CD14-positive monocyte (primary cell): ENCODE results near the gene STXBP2. TPM values are rescaled to one million over a fixed set of nuclear protein-coding genes. Genes with fewer than 3 reads are reported as not detected.

Experiments used
- DNase-seq, 3 donors: peaks; one replicate each; pipeline ENCODE4 v3.0.0-alpha.2; 2011 to 2022
- H2AFZ ChIP-seq: 2 replicates; pipeline ENCODE4 v1.6.0; 2012; ENCODE audit warnings: mild to moderate bottlenecking, low read depth, low read length, inconsistent platforms; ENCODE audit not compliant: insufficient read depth, poor library complexity, severe bottlenecking
- H3K27ac ChIP-seq, 2 donors: 1 replicate in 1 of 2; 2 replicates in 1 of 2; pipeline ENCODE4 v1.5.1; 2012 to 2013; ENCODE audit warnings: low read length in 2 of 2, control low read depth in 1 of 2, inconsistent platforms in 1 of 2, low read depth in 1 of 2, mild to moderate bottlenecking in 1 of 2
- H3K27me3 ChIP-seq, 2 donors: one replicate each; pipeline versions ENCODE4 v1.6.0 to v1.6.1; 2011 to 2013; ENCODE audit warnings: low read length in 2 of 2; ENCODE audit not compliant: control insufficient read depth in 2 of 2, insufficient read depth in 2 of 2
- H3K36me3 ChIP-seq, 2 donors: replicated peaks in 1 of 2; 1 replicate in 1 of 2; 2 replicates in 1 of 2; pipeline versions ENCODE4 v1.5.1 to v1.6.1; 2012 to 2013; ENCODE audit warnings: low read length in 2 of 2, control low read depth in 1 of 2, inconsistent platforms in 1 of 2, mild to moderate bottlenecking in 1 of 2; ENCODE audit not compliant: insufficient read depth in 2 of 2, control insufficient read depth in 1 of 2
- H3K4me1 ChIP-seq, 2 donors: 1 replicate in 1 of 2; 2 replicates in 1 of 2; pipeline versions ENCODE4 v1.5.1 to v1.6.1; 2012 to 2013; ENCODE audit warnings: low read length in 2 of 2, control low read depth in 1 of 2, inconsistent platforms in 1 of 2, mild to moderate bottlenecking in 1 of 2, moderate library complexity in 1 of 2; ENCODE audit not compliant: insufficient read depth in 2 of 2, control insufficient read depth in 1 of 2
- H3K4me2 ChIP-seq: replicated peaks from 2 replicates; pipeline ENCODE3; 2012; ENCODE audit warnings: low read length, moderate library complexity, mild to moderate bottlenecking; ENCODE audit not compliant: poor library complexity, severe bottlenecking; ENCODE audit errors: extremely low read depth
- H3K4me3 ChIP-seq, 3 experiments: fragments of 200-600 bp in 1 of 3; sonication (generic) in 1 of 3; replicated peaks in 1 of 3; 1 replicate in 2 of 3; 2 replicates in 1 of 3; pipeline ENCODE4 v1.5.1; 2011 to 2013; ENCODE audit warnings: low read length in 3 of 3, mild to moderate bottlenecking in 3 of 3, control low read depth in 2 of 3, low read depth in 2 of 3, inconsistent platforms in 1 of 3, moderate library complexity in 1 of 3
- H3K79me2 ChIP-seq: 2 replicates; pipeline ENCODE4 v1.6.0; 2012; ENCODE audit warnings: mild to moderate bottlenecking, control low read depth, inconsistent platforms, low read length, moderate library complexity; ENCODE audit not compliant: insufficient read depth
- H3K9ac ChIP-seq: 2 replicates; pipeline ENCODE4 v1.6.0; 2017; ENCODE audit warnings: low read length, mild to moderate bottlenecking; ENCODE audit not compliant: insufficient read depth, poor library complexity, severe bottlenecking
- H3K9me3 ChIP-seq, 2 donors: replicated peaks in 1 of 2; 1 replicate in 1 of 2; 2 replicates in 1 of 2; pipeline versions ENCODE4 v1.5.1 to v1.6.1; 2012 to 2013; ENCODE audit warnings: low read length in 2 of 2, control low read depth in 1 of 2; ENCODE audit not compliant: control insufficient read depth in 1 of 2, insufficient read depth in 1 of 2
- H4K20me1 ChIP-seq: 2 replicates; pipeline ENCODE4 v1.6.0; 2012; ENCODE audit warnings: mild to moderate bottlenecking, low read length, control low read depth, moderate library complexity; ENCODE audit not compliant: insufficient read depth
- H3K27ac Mint-ChIP-seq, 7 donors: one replicate each; pipeline ENCODE4 v1.8.0; 2020; ENCODE audit warnings: mild to moderate bottlenecking in 7 of 7, mixed read lengths in 7 of 7, moderate library complexity in 6 of 7, inconsistent platforms in 2 of 7
- H3K27me3 Mint-ChIP-seq, 3 donors: one replicate each; pipeline ENCODE4 v1.8.0; 2021 to 2022; ENCODE audit warnings: low read depth in 3 of 3, mild to moderate bottlenecking in 3 of 3, mixed read lengths in 3 of 3, moderate library complexity in 3 of 3, inconsistent platforms in 1 of 3
- H3K36me3 Mint-ChIP-seq, 2 donors: one replicate each; pipeline ENCODE4 v1.8.0; 2020; ENCODE audit warnings: mixed read lengths in 2 of 2, inconsistent platforms in 1 of 2, mild to moderate bottlenecking in 1 of 2
- H3K4me1 Mint-ChIP-seq: one replicate; pipeline ENCODE4 v1.8.0; 2020; ENCODE audit warnings: mild to moderate bottlenecking, mixed read lengths
- H3K4me3 Mint-ChIP-seq, 2 donors: one replicate each; pipeline ENCODE4 v1.8.0; 2020; ENCODE audit warnings: mild to moderate bottlenecking in 2 of 2, mixed read lengths in 2 of 2, moderate library complexity in 1 of 2
- H3K9me3 Mint-ChIP-seq, 7 donors: one replicate each; pipeline ENCODE4 v1.8.0; 2020 to 2022; ENCODE audit warnings: mixed read lengths in 7 of 7, mild to moderate bottlenecking in 6 of 7, moderate library complexity in 6 of 7, inconsistent platforms in 2 of 7
- WGBS: methylation state at CpG from one replicate; pipeline ENCODE4 v1.1.5; 2013; ENCODE audit warnings: missing lambda C conversion rate; ENCODE audit not compliant: insufficient coverage; 5-methylcytosine and 5-hydroxymethylcytosine counted together
- intact Hi-C, 2 donors: fragments of 100-400 bp; cut with micrococcal nuclease; formaldehyde crosslinking; loops; one replicate each; pipeline versions ENCODE4 v1.15.0 to v1.15.1; 2023
- polyA plus RNA-seq, 3 donors: library from polyadenylated mRNA; depleted of rRNA in 1 of 3; unstranded in 2 of 3; stranded (reverse) in 1 of 3; fragments of 300-500 nt in 2 of 3; fragments of >200 nt in 1 of 3; fragmentation: Illumina TruSeq in 2 of 3; gene quantifications; 1 replicate in 2 of 3; 2 replicates in 1 of 3; pipeline ENCODE4 v1.2.3, GENCODE V29; 2012 to 2021
- TF ChIP-seq, protein P1 (sequence below): fragments of 200-600 bp; IDR thresholded peaks from one replicate; pipeline ENCODE4 v1.8.0; 2022; ENCODE audit warnings: antibody characterized with exemption, mild to moderate bottlenecking

STXBP2 gene
- polyA plus RNA-seq, 3 donors = 249 to 846 (median 327) TPM

DNA sequence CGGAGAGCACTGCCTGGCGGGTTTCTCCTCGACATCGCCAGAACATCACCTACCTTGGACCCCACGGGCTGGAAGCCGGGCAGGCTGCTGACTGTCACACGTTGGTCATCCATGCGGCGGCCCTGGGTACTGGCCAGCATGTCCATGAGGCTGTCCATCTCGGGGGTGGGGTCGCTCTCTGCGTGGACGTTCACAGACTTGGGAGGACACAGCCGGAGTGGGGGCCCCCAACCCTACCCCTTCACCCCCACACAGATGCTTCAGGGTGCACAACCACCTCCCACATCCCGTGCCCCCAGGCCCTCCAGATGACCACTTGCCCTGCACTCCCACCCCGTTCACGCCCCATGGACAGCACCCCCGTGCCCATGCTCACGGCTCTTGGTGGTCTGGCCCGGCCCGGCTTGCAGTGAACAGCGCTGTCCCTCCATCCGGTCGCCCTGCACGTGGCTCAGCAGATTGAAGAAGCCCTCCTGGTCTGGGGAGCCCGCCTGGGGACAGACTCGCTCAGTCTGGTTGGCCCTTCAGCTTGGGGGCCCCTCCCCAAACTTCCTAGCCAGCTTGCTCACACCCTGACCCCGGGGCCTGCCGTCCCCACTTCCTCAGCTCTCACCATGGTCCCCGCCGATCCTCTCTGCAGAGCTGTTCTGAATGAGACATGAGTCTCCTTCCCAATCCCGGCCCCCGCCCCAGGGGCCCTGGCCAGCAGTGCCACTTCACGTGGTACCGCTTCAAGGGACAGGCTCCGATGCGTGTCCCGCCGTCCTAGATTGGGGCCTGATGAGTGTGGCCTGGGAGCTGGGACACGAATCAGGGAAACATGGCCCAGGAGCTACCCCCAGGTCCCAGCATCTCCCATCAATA lies 4.3 kb upstream of the STXBP2 start:
- Histone ChIP-seq H3K9me3 (no peaks in the 10 kb centered on the region), H3K4me3 (no peak overlapping the region), H3K9ac (no peak overlapping the region), H3K4me2 (no peak overlapping the region), H2AFZ (no peak overlapping the region), H3K79me2 (peaks cover 56% of the 10 kb centered on the region), H3K27ac (no peak overlapping the region), H3K36me3 (peaks cover 9 to 21% of the 10 kb centered on the region in 2 donors), H3K4me1 (peaks cover 28 to 42% of the 10 kb centered on the region in 2 donors), H3K27me3 (no peaks in the 10 kb centered on the region), H4K20me1 (no peaks in the 10 kb centered on the region)
- DNase-seq = no peak
- peaks cover 0 to 2% (median 0%) of the 10 kb centered on the region in 7 donors for H3K9me3 Mint-ChIP-seq
- WGBS = 96% methylated on average over 38 of the region's 40 CpGs
- TF ChIP-seq, protein P1, sequence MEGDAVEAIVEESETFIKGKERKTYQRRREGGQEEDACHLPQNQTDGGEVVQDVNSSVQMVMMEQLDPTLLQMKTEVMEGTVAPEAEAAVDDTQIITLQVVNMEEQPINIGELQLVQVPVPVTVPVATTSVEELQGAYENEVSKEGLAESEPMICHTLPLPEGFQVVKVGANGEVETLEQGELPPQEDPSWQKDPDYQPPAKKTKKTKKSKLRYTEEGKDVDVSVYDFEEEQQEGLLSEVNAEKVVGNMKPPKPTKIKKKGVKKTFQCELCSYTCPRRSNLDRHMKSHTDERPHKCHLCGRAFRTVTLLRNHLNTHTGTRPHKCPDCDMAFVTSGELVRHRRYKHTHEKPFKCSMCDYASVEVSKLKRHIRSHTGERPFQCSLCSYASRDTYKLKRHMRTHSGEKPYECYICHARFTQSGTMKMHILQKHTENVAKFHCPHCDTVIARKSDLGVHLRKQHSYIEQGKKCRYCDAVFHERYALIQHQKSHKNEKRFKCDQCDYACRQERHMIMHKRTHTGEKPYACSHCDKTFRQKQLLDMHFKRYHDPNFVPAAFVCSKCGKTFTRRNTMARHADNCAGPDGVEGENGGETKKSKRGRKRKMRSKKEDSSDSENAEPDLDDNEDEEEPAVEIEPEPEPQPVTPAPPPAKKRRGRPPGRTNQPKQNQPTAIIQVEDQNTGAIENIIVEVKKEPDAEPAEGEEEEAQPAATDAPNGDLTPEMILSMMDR = no peak
- H3K27ac Mint-ChIP-seq = peak overlapping the region in 1 of 7 donors; percentile 47
- H3K36me3 Mint-ChIP-seq = peaks cover 16 to 19% of the 10 kb centered on the region in 2 donors
- peaks cover 37% of the 10 kb centered on the region for H3K4me1 Mint-ChIP-seq
- peaks cover 0 to 4% (median 2%) of the 10 kb centered on the region in 3 donors for H3K27me3 Mint-ChIP-seq
- intact Hi-C loops = loop anchor here in 1 of 2 donors (10.0 kb wide), 1 partner anchor 272 kb away; the partner anchor contains the start of gene MAP2K7
- H3K4me3 Mint-ChIP-seq = no peak overlapping the region

DNA sequence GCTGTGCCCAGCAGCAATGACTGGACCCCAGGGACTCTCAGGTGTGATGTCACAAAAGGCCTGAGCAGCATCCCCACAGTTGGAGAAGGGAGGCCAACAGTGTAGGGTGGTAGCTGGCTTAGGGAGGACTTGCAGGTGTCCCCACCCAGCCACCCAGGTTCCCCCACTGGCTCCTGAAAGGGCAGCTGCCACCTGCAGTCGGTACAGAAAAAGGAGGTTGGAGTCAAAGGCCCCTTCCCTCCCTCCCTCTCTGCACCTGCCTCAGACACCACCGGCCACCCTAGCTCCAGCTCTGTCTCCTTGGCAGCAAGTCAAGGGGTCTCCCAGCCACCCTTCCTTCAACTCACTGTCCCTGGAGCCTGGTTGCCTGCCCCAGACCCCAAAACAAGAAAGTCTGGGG lies 3.2 kb upstream of the STXBP2 start, which contains the start of gene PCP2:
Gene PCP2, minus strand, starts transcription at position 22 of the 400 bp plus-strand sequence. CDS start 262 bp downstream, outside the sequence.
- TF ChIP-seq, protein P1 = no peak
- DNase-seq = no peak
- Mint-ChIP-seq H3K9me3 (peaks cover 0 to 2% (median 0%) of the 10 kb centered on the region in 7 donors), H3K4me3 (no peak within 1 kb of the TSS), H3K36me3 (peaks cover 17 to 23% of the 10 kb centered on the region in 2 donors), H3K27ac (peak within 1 kb of the TSS in 1 of 7 donors; percentile 46), H3K27me3 (peaks cover 0 to 4% (median 2%) of the 10 kb centered on the region in 3 donors), H3K4me1 (peaks cover 41% of the 10 kb centered on the region)
- 100% methylated on average over 1 of the region's 2 CpGs for WGBS
- Histone ChIP-seq H3K4me1 (peaks cover 34 to 43% of the 10 kb centered on the region in 2 donors), H3K9me3 (no peaks in the 10 kb centered on the region), H2AFZ (no peak within 1 kb of the TSS), H3K4me2 (no peak within 1 kb of the TSS), H3K4me3 (no peak within 1 kb of the TSS), H3K36me3 (peaks cover 11 to 19% of the 10 kb centered on the region in 2 donors), H3K27me3 (no peaks in the 10 kb centered on the region), H3K79me2 (peaks cover 56% of the 10 kb centered on the region), H4K20me1 (peaks cover 11% of the 10 kb centered on the region), H3K9ac (no peak within 1 kb of the TSS), H3K27ac (no peak within 1 kb of the TSS)
- intact Hi-C loops = loop anchor here in 1 of 2 donors (10.0 kb wide), 1 partner anchor 271 kb away; the partner anchor contains the start of gene MAP2K7
